ENCODE measurements around the gene TNXB.
"Not testable (repeated sequence)": the region's sequence is repeated elsewhere in the genome, so short reads cannot be mapped to it uniquely, and the experiment has no call there.

GRCh38 chr6:32007086-32007485, 102.1 kb downstream of the TNXB start:
- not testable (repeated sequence) for TF ChIP-seq CTCF (IDR thresholded peaks at IDR 0.05); CHD2 (IDR thresholded peaks at IDR 0.05; ENCODE audit: low read length, partially characterized antibody); RCOR1 (IDR thresholded peaks at IDR 0.05; ENCODE audit: low read depth, low read length); POLR2A (IDR thresholded peaks at IDR 0.05; ENCODE audit: low read length); EP300 (IDR thresholded peaks at IDR 0.05); REST (IDR thresholded peaks at IDR 0.05); NR3C1 (IDR thresholded peaks at IDR 0.05); TP53 (CRISPR knock-in tag; IDR thresholded peaks at IDR 0.05); SMC3 (IDR thresholded peaks at IDR 0.05)
